ENCODE results near the gene IQSEC3.

The IQSEC3 gene

DNA sequence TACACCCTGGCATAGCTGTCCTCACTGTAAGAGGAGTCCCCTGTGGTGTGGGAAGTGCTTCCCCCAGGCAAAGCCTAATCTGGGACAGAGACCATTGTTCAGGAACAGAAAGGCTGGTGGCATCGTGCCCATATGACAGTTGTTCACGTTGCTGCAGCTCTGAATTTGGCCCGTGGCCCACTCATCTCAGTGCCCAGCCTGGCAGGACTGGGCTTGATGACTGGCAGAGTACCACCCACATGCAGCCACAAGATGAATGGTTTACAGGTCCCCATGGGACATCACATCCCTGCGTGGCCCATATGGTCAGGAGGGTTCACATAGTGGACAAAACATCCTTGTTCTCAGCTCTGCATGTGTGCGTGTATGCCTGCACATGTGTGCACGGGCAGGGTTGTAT, 17.5 kb downstream of the IQSEC3 start:
- DNase-seq = no peak

DNA sequence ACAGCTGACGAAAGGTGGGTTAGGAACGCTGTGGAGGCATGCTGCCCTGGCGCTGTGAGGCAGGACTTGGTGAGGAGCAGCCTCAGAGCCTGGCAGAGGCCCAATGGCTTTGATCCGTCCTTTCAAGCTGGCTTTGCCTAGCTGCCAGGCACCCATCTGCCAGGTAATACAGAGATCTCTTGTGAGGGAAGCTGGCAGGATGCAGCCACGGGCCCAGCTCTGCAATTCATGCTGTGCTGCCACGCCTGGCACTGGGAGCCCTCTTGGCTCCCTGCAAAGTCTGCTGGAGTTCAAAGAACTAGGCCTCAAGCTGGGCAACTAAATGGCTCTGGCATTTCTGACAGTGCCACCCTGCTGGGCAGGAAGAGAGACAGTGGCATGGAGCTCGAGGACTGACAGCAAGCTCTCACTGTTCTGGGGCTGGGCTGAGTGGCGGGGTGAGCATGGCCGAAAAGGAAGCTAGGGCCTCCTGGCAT, 18.7 kb downstream of the IQSEC3 start:
- DNase-seq = no peak

DNA sequence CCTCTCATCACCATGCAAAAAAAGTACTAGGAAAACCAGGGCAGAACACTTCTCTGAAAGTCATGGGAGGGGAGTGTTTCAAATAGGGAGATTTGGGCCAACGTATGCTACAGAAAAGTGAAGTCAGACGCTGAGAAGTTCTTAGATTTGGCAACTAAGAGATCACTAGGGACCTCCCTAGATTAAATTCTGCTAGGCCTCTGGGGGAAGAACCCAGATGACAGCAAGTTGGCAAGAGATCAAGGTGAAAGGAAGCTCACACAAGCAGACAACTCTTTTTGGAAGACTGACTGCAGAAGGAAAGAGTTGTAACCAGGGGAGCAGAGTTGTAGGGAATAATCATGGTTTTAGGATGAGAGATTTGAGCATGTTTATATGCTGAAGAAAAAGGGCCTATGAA, 20.7 kb downstream of the IQSEC3 start:
- no peak for DNase-seq

DNA sequence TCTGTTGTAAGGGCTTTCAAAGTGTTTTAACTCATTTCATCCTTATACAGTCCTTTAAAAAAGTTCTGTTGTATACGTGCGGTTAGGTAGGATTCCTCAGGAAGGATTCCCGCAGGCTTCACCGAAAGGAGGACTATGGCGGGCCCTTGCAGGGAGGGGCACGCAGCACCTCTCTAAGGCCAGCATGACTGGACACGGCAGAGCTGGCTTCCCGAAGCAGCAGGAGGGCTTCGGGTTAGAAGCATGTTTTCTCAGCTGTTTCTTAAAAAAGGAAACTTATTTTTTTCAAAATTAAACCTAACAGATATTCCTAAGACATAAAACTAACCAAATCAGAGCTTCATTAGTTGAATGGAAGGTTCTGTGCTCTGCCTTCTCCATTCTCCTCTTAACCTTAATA, 21.3 kb downstream of the IQSEC3 start:
- no peak for DNase-seq

DNA sequence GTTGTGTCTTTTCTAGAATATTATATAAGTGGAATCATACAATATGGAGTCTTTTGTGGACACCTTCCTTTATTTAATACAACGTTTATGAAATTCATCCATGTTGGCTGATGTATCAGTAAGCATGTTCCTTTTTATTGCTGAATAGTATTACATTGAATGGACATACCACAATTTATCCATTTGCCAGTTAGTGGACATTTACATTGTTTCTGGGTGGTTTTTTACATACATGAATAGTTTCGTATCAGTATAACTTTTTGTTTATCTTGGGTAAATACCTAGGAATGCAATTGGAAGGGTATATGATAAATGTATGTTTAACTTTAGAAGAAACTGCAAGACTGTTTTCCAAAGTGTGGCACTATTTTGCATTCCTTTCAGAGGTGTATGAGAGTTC, 23.1 kb downstream of the IQSEC3 start:
- DNase-seq = no peak

DNA sequence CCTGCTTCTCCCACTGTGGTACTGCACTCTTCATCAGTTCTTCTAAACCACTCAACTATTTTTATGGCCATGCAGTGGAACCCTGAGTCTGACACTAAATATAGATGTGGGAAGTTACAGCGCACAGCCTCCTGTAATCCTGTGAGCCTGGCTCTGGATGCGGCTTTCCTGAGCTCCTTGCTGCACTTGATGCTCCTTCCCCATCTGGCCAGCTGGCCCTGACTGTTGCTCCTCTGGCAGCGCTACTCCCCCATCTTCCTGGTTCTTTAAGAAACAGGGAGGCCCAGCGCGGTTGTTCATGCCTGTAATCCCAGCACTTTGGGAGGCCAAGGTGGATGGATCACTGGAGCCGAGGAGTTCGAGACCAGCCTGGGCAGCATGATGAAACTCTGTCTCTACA, 24.6 kb downstream of the IQSEC3 start:
- DNase-seq = no peak

DNA sequence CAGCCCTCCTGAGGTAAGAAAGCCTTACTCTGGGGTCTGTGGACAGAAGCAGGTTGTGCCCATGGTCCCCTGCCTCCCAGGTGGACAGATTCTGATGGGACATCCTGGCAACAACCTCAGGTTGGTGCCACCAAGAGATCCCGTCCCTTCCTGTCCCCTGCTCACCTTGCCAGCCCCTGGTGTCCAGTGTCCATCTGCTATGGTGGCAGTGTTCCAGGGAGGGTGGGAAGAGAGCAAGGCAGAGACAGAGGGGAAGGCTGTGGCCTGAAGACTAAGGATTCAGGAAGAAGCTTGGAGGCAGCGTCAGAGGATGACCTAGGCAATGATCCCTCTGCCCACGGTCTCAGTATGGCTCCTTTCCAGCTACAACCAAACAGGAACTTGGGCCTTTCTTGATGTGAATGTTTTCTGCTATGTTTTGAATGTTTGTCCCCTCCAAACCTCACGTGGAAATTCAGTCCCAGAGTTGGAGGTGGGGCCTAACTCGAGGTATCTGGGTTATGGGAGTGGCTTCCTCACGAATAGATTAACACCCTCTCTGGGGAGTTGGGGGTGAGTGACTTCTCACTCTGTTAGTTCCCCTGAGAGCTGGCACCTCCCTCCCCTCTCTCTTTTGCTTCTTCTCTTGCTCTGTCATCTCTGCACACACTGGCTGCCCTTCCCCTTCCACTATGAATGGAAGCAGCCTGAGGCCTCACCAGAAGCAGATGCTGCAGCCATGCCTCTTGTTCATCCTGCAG, 26.9 kb downstream of the IQSEC3 start:
- DNase-seq = no peak

DNA sequence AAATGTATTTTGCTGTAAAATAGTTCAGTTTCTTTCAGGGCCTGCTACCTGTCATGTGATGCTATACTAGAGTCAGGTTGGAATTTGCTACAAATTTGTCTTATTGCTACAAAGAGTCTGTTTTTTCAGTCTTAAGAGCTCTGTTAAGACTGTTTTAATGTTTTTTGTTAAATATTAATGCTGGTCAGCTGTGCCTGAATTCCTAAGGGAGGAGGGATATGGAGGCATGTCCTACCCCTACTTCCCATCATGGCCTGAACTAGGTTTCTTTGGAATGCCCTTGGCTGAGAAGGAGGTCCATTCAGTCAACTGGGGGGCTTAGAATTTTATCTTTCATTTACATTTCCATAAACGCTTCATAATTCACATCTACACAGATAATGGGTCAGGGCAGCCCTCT, 30.0 kb downstream of the IQSEC3 start:
- no peak for DNase-seq

DNA sequence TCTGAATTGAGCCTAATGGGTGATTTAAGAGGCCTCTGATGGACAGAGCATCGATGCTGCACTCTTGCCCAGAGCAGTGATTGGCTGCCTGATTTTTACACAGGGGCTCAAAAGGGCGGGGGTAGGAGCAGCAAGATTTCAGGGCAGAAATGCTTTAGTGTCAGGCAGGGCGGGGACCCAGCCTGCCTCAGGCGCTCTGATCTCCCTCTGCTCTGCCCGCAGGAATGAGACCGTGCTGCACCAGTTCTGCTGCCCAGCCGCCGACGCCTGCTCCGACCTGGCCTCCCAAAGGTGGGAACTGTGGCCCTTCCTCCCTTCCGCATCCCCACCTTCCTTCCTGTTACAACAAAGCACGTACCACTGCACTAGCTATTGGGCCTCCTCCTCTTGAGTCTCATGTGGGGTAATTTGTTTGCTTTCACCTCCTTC, 32.4 kb downstream of the IQSEC3 start:
- no peak for DNase-seq

DNA sequence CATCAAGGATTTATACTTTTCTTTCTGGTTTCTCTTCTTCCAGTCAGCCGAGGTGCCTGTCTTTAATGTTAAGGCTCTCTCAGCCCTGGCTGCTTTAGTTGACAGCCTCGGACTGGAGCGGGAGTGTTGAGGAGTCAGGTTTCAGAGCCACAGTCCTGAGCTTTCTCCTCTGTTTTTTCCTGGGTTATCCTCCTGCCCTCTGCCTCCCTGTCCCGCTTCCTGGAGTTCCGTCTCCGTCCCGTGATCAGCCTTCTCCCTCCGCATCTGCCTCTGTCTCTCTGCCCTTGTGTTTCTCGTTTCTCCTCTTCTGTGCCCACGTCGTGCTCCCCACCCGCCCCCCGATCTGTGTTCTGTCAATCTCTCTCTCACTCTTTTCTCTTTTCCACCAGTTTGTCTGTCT, 33.0 kb downstream of the IQSEC3 start:
- no peak for DNase-seq

DNA sequence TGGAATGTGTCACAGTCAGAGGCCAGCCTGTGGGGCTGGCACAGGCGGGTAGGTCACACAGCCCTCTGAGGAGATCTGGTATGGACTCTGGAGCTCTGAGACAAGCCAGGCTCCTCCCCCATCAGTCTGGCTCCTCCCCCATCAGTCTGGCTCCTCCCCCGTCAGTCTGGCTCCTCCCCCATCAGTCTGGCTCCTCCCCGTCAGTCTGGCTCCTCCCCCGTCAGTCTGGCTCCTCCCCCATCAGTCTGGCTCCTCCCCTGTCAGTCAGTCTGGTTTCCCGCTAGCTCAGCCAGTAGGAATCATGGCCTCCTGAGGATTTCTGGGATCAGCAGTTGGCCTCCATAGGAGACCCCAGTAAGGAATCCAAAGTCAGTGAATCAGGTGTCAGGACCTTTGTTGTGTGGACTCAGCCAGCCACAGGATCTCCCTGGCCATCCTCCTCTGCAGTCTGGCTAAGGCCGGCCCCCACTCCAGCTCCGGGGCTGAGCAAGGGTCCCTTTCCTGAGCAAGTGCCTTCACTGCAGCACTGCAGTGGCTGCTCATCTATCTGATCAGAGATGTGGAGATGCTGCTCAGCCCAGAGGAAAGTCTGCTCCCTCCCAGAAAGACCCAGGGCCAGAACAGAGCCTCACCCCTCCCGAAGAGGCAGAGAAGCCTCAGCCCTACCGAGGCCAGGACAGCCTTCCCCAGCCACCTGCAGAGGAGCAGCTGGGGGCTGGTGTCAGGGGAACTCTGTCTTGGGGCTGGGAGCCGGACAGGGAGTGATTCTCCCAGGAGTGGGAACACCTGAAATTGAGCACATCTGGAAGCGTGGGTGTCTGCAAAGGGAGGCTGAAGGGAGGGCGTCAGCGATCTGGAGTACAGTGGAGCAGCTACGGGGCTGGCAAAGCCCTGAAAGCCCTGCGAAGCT, 35.7 kb downstream of the IQSEC3 start:
- no peak for DNase-seq

DNA sequence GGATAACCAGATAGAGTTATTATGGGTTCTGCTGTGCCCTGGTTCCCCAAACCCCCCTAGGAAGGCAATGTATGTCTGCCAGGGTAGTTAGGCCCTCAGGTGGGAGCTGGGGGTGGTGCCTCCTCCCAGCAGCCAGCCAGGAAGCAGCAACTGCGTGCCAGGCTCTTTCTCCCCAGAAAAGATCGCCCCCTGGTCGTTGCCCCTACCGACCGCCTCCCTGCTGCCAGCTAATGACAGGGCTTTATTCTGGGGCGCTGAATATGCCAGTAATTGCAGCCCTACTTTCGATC, 36.3 kb downstream of the IQSEC3 start:
- no peak for DNase-seq

DNA sequence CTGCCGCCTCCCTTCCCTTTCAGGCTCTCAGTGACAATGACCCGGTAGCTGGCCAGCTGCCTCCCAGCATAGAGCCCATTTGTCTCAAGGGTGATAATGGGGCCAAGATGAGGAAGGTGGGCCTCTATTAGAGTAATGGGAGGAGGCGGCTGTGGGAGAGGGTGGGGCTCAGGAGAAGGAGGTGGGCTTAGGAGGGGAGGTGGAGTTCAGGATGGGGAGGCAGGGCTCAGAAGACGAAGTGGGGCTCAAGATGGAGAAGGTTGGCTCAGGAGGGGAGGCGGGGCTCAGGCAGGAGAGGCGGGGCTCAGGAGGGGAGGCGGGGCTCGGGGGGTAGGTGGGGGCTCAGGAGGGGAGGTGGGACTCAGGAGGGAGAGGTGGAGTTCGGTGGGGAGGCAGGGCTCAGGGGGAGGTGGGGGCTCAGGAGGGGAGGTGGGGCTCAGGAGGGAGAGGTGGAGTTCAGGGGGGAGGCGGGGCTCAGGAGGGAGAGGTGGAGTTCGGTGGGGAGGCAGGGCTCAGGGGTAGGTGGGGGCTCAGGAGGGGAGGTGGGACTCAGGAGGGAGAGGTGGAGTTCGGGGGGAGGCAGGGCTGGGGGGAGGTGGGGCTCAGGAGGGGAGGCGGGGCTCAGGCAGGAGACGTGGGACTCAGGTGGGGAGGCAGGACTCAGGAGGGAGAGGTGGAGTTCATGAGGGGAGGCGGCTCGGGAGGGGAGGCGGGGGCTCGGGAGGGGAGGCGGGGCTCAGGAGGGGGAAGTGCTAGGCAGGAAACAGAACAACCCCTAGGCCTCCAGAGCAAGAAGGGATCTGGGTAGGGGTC, 36.8 kb downstream of the IQSEC3 start:
- DNase-seq = peak; percentile 83

DNA sequence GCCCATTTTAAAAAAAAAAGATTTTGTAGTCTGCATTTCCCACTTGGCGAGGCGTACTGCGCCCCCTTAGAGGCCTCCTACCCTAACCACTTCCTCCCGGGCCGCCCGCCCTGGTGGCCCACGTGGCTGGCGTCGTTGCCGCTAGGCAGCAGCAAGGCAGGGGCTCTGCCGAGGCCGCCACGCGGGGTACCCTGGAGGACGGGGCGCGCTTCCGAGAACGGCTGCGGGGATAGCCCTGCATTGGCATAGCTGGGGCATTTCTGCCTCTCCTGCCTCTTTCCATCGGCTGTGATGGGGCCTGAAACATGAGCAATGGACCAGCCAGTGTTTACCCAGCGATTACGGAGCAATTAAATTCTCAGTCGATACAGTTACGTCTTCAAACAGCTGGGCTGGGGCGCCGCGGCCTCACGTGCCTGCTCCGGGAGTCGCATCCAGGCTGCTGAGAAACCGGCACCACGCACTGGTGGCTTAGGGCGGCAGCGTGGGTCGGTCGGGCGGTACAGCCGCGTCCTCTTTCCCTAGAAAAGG, 38.0 kb downstream of the IQSEC3 start:
- DNase-seq = peak; percentile 80

DNA sequence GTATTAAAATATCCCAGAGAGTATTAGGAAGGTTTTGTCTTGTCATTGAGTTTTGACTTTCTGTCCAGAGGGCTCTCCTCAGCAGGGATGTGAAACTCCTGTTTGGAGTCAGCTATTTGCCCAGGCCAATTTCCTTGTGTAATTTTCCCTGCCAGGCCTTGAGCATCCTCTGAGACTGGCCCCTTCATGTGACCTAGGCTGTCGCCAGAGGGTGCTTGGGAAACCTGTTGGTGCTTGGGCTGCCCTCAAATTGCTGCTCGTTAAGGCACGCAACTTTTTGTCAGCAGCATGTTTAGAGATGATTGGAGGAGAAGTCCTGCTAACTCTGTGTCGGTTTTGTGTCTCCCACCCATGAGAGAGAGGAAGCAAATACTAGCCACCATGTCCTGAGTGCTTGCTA, 39.1 kb downstream of the IQSEC3 start:
- no peak for DNase-seq

DNA sequence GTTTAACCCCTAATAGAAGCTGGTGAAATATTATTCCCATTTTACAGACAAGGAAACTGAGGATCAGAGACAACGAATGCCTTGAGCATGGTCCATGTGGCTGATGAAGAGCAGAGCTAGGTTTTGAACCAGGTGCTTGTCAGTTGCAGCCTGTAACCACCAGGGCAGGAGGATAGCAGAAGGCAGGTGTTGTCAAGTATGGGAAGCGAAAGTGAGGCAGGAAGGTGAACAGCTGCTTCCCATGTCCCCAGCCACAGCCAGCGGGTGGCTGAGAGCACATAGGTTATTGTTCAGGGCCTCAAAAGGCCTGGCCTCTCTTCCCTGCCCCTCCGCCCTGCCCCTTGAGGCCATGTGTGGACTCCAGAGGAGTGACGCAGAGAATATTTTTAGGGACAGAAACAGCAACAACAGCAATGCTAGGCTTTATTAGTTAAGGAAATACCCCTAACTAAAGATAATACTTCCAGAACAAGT, 39.6 kb downstream of the IQSEC3 start:
- no peak for DNase-seq

DNA sequence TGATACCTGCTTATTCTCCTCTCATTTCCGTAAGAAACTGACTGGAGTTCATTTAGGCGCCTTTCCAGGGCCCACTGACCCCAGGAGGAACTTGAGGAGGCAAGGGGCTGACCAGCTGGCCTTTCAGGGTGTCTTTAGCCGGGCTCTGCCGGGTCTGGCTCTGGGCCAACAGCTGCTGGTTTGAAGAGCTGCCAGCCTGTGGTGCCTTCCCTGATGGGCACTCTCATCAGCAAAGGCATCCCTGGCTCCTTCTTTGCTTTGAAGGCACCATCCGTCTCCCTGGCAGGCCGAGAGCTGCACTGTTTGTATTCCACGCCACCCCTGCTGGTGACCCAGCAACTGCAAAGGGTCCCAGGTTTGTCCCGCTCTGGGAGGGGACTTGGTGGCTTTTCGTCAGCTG, 42.0 kb downstream of the IQSEC3 start:
- DNase-seq = no peak

DNA sequence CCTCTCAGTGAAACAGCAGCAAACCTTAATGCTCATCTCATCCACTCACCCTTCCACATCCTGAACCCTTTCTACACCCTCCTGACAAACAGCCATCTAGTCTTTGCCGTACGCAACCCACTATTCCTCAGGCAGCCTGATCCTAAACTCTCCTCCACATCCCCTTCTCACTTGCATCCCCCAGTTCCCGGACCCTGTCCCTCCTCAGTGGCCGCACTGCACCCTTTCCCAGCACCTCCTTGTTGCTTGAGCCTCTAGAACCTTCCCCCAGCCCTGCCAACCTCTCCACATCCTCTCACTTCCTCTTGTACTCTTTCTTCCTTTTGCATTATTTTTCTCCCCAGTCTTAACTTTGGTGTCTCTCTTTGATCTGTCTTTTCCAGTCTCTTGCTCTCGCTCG, 42.9 kb downstream of the IQSEC3 start:
- no peak for DNase-seq

DNA sequence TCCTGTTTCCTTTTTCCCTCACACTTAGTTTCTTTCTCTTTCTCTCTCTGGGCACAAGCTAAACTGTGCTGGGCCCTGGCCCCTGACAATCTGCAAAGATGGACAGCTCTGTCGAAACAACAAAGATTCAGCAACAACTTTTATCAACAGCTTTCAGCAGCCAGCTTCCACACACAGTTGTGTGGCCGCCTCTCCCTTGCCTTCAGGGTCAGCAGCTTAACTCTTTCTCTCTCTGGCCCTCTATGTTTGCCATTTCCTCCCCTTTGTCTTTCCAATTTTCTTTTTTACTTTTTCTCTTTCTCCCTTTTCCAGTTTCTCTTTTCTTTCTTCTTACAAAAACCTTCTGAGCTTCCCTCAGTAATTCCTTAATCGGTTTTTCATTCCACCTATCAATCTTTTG, 43.3 kb downstream of the IQSEC3 start:
- DNase-seq = no peak

DNA sequence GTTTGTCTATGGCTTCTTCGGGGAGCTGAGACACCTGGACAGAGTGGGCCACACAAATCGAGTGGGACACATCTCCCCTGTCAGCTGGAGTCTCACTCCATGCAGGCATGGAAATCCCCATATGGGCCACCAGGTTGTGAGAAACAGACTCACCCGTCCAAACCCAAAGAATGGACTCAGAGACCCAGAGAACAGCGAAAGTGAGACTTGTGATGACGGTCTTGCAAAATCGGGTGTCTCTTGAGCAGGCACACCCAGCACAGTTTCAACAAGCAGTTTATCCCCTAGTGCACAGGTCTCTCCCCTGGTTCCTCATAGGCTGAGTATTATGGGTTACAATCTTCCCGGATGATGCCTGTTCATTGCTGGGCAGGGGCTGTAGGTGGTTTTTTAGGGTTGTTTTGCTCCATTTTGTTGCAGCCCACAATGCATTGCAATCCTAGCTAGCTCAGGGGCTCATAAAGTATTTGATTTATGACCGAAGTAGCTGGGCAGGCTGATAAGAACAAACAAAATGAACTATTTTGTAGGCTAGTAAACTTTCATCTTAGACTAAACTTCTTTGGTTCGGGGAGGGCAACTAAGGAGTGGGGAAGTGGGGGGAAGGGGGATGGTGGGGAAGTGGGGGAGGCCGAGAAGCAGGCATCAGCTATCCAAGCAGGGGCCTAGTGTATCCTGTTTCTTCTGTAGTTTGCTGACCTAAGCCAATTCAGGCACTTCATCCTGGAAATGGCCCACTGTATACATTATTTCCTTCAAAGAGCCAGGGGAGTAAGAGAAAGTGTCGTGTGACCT, 45.3 kb downstream of the IQSEC3 start:
- DNase-seq = no peak

DNA sequence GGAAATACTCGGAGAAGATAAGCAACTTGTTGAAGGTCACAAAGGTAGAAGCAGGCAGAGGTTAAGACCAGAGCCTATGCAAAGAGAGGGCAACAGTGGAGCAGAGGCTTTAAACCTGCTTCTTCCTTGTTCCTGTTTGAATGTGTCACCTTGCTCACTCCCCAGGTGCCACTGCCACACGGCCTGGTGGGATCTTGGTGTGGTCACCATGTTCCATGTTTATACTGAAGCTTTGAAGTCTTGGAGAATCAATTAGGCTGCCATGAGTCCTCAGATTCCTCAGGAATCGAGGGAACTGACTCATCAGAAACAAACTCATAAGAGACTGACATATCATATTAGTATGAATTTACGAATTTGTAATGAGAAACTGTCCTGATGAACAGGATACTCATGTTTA, 46.8 kb downstream of the IQSEC3 start:
- no peak for DNase-seq

DNA sequence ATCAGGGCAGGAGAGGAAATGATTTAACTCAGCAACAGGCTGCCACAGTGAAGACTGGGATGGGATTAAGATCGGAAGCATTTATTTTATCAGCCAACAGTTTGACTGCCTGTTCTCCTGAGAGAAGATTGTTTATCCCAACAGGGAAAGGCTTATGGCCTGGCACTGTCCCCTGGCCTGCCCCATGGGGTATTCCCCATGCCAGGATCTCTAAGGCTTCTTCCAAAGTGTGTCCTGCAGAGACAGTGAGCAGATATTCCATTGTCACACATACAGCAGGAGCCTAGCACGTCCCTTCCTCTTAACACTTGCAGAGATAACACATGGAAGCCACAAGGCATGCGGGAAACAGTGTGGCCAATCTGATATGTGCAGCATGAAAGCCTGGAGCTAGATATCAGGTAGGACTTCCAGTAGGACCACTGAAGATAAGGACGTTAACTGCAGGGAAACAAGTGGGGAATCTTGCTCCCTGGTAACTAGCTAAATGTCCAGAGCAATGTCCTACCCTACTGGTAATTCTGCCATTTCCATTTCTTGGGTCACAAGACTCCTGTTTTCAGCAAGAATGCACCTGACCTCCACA, 48.2 kb downstream of the IQSEC3 start:
- DNase-seq = no peak
